ENCODE measurements around the gene LYZL2. TPM values are rescaled to one million over a fixed set of nuclear protein-coding genes. Genes with fewer than 3 reads are reported as not detected.

The LYZL2 gene
- total and polyA plus RNA-seq, 2 of the 8 experiments (the other 6 are each of a cell fraction or from before 2014, with no cell fraction given): not detected

DNA sequence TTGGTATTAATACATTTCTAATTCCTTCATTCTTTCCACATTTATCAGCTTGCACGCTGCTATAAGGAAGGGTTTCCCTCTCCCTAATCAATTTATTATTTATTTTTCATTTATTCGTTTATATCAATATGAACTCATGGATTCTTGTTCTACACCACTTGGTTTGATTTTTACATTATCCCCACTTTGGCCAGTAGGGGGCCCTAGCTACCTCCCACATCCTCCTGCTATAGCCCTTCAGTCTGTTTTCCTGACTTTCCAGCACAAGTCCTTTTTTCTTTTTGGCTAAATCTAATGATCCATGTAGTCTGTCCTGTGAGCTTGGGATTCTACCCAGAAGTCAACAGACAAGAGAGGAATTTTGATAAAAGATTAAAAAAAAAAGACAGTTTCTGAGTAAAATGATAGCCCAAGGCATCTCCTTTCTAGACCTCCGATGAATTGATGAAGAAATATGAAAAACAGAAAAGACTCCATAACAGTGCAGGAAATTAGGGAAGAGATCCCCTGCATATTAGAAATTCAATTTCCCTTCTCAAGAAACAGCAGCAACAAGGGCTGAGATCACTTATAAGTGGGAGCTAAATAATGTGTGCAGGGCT is 47.7 kb downstream of the LYZL2 start:
- Histone ChIP-seq H3K36me3 (ENCODE audit: control insufficient read depth in 2 of 4, insufficient read depth in 4 of 4, low read length in 3 of 4) (no peaks in the 10 kb centered on the region), H3K4me1 (replicated peaks in 1 of 4; ENCODE audit: control insufficient read depth in 3 of 4, insufficient read depth in 4 of 4, low read length in 3 of 4) (no peaks in the 10 kb centered on the region), H3K27ac (ENCODE audit: low read depth, low read length) (no peak overlapping the region), H3K14ac (ENCODE audit: insufficient read length) (no peak overlapping the region), H3K27me3 (replicated peaks in 1 of 4; ENCODE audit: control insufficient read depth in 3 of 4, extremely low read depth in 1 of 4, insufficient read depth in 3 of 4, low read length in 3 of 4) (0 out of 7 replicates have a peak, but pooled peaks cover 0 to 2% (median 0%) of the 10 kb centered on the region in 4 experiments), H2BK15ac (ENCODE audit: low read length) (no peak overlapping the region), H3K4me3 (ENCODE audit: extremely low read depth in 1 of 4, insufficient read depth in 2 of 4, low read depth in 3 of 4, low read length in 4 of 4) (no peak overlapping the region), H3K23me2 (ENCODE audit: low read depth, low read length) (no peaks in the 10 kb centered on the region), H4K8ac (ENCODE audit: extremely low read depth, insufficient read depth, low read length) (no peak overlapping the region), H2BK5ac (ENCODE audit: low read depth, low read length) (no peak overlapping the region), H3K18ac (ENCODE audit: extremely low read depth, low read length) (no peak overlapping the region), H2AFZ (ENCODE audit: low read length) (no peak overlapping the region), H4K91ac (replicated peaks; ENCODE audit: insufficient read length, low read length) (no peak overlapping the region), H2BK120ac (replicated peaks; ENCODE audit: low read depth, low read length) (no peak overlapping the region), H4K20me1 (replicated peaks in 1 of 2; ENCODE audit: control insufficient read depth in 1 of 2, insufficient read depth in 2 of 2, low read length in 2 of 2) (no peaks in the 10 kb centered on the region), H3K56ac (replicated peaks; ENCODE audit: insufficient read length, low read depth, low read length) (no peak overlapping the region), H3K4ac (replicated peaks; ENCODE audit: insufficient read length, low read depth, low read length) (no peak overlapping the region), H3K23ac (ENCODE audit: insufficient read length) (no peak overlapping the region), H3K4me2 (ENCODE audit: insufficient read depth in 1 of 2, low read depth in 2 of 2, low read length in 2 of 2) (no peak overlapping the region), H3K79me2 (ENCODE audit: control insufficient read depth in 1 of 2, insufficient read depth in 2 of 2, low read length in 2 of 2) (no peaks in the 10 kb centered on the region), H2AK5ac (ENCODE audit: low read depth, low read length) (no peak overlapping the region), H2BK20ac (ENCODE audit: low read length) (no peak overlapping the region), H3K79me1 (ENCODE audit: low read depth, low read length) (no peaks in the 10 kb centered on the region), H3K9ac (replicated peaks in 1 of 4; ENCODE audit: extremely low read depth in 1 of 4, low read depth in 3 of 4, low read length in 3 of 4) (no peak overlapping the region), H2BK12ac (ENCODE audit: low read depth, low read length) (no peak overlapping the region), H3K9me3 (ENCODE audit: insufficient read depth in 2 of 2, low read depth in 1 of 2, low read length in 1 of 2) (no peaks in the 10 kb centered on the region), H4K5ac (ENCODE audit: insufficient read length, low read depth, low read length) (no peak overlapping the region)
- TF ChIP-seq BACH1 (IDR thresholded peaks at IDR 0.05; ENCODE audit: low read length) (no peak), EZH2 (IDR thresholded peaks at IDR 0.05; ENCODE audit: low read depth, low read length, severe bottlenecking) (no peak), RAD21 (IDR thresholded peaks at IDR 0.05 in 1 of 2, conservative IDR thresholded peaks at IDR 0.05 in 1 of 2; ENCODE audit: low read depth in 2 of 2, low read length in 2 of 2) (peak; percentile 54 to 64)
- TF ChIP-seq, protein P1, sequence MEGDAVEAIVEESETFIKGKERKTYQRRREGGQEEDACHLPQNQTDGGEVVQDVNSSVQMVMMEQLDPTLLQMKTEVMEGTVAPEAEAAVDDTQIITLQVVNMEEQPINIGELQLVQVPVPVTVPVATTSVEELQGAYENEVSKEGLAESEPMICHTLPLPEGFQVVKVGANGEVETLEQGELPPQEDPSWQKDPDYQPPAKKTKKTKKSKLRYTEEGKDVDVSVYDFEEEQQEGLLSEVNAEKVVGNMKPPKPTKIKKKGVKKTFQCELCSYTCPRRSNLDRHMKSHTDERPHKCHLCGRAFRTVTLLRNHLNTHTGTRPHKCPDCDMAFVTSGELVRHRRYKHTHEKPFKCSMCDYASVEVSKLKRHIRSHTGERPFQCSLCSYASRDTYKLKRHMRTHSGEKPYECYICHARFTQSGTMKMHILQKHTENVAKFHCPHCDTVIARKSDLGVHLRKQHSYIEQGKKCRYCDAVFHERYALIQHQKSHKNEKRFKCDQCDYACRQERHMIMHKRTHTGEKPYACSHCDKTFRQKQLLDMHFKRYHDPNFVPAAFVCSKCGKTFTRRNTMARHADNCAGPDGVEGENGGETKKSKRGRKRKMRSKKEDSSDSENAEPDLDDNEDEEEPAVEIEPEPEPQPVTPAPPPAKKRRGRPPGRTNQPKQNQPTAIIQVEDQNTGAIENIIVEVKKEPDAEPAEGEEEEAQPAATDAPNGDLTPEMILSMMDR (IDR thresholded peaks at IDR 0.05; ENCODE audit: control extremely low read depth in 1 of 3, insufficient read depth in 1 of 3, low read depth in 1 of 3, low read length in 3 of 3): peak; percentile 23 to 80 (median 63)
- POLR2A ChIA-PET (ENCODE audit: partially characterized antibody): interaction anchor here (1.0 to 1.4 kb wide), 2 partner anchors 19 to 28 kb away, joined by 5 read pairs; no protein-coding TSS in a partner anchor
- DNase-seq (ENCODE audit: low read depth in 1 of 2, low spot score in 2 of 2) (no peak), FAIRE-seq (no peak)
- 51% methylated on average over 3 of the region's 3 CpGs; no CpG with 5 or more reads in 1 of the 2 experiments for WGBS, 2 experiments (ENCODE audit: extremely low coverage in 1 of 2, insufficient coverage in 1 of 2, insufficient read length in 1 of 2, insufficient replicate concordance in 2 of 2, low coverage in 1 of 2, low lambda C conversion rate in 2 of 2, missing lambda C conversion rate in 1 of 2)
- CTCF ChIA-PET (ENCODE audit: partially characterized antibody): interaction anchor here (0.7 to 5.4 kb wide), 48 partner anchors 9 to 1748 kb away, joined by 3 to 38 read pairs (median 5); no protein-coding TSS in a partner anchor
